SH-SY5Y (cell line): ENCODE measurements around the gene TTC38.

Experiments used
- GATA2 ChIP-seq: IDR thresholded peaks from 2 replicates; pipeline ENCODE4 v1.6.1; 2011; ENCODE audit warnings: mild to moderate bottlenecking, low read depth, low read length
- GATA3 ChIP-seq: IDR thresholded peaks from 2 replicates; pipeline ENCODE4 v1.6.1; 2011; ENCODE audit warnings: low read depth, mild to moderate bottlenecking, low read length, moderate library complexity

DNA sequence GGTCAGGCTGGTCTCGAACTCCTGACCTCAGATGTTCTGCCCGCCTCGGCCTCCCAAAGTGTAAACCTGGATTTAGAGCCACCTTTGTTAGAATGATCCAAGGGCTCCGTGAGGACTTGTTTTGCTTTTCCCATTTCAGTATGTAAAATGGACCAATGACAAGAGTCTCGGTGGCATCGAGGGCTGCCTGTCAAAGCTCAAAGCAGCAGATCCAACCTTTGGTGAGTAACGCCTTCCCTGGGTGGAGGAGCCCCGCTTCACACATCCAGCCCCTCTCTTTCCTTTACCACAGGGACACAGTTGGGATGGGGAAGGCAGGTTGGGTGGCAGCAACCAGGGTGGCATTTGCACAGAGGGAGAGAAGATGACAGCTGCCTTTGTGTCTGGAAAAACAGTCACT, 4.4 kb downstream of the TTC38 start:
- TF ChIP-seq GATA3 (no peak), GATA2 (no peak)
